K562 (cell line): ENCODE data around the gene CTDSPL2. TPM values are rescaled to one million over a fixed set of nuclear protein-coding genes. Genes with fewer than 3 reads are reported as not detected.

Source experiments
- ATAC-seq: fragments of 200-7000 bp; cut with Tn5 transposase; 3 replicates; pipeline ENCODE4 v1.9.1; 2020; ENCODE audit warnings: moderate library complexity
- BruUV-seq: library from RNA; stranded (reverse); fragments of 400-500 nt; replicated peaks from 2 replicates; lab custom pipeline; 2021; lab: Mats Ljungman, UMichigan
- CTCF ChIA-PET: fragments of 300-600 bp; formaldehyde crosslinking; extraction: SDS; loops from one replicate; lab custom pipeline; 2021; ENCODE audit warnings: low intra/inter-chr PET ratio; lab: Yijun Ruan, JAX
- POLR2A ChIA-PET: fragments of 300-600, 350-650 bp; sonication (Branson Sonifier 250); formaldehyde crosslinking; extraction: SDS; loops from one replicate; lab custom pipeline; 2021; ENCODE audit warnings: antibody characterized with exemption, inconsistent platforms; lab: Yijun Ruan, JAX
- DNase-seq, 4 experiments: peaks; one replicate each; pipeline versions ENCODE4 v3.0.0 to v3.0.0-alpha.2; 2011 to 2018; ENCODE audit warnings: low spot score in 3 of 4, mixed read lengths in 3 of 4; ENCODE audit errors: extremely low read depth in 1 of 4
- FAIRE-seq: peaks from 2 replicates; lab custom pipeline; 2011; peaks lifted over from hg19 to GRCh38; lab: Jason Lieb, UNC
- H2AFZ ChIP-seq: 2 replicates; pipeline ENCODE4 v1.6.0; 2011; ENCODE audit warnings: low read depth, low read length, control low read depth, inconsistent platforms
- H3K27ac ChIP-seq: fragments of 200-600 bp; 3 replicates; pipeline ENCODE4 v1.8.0; 2011; ENCODE audit warnings: low read depth, mild to moderate bottlenecking, control low read depth, inconsistent platforms, low read length, moderate library complexity, mixed read lengths; ENCODE audit errors: extremely low read depth
- H3K27me3 ChIP-seq, 2 experiments: fragments of 300-600 bp in 1 of 2; 2 replicates in 1 of 2; 3 replicates in 1 of 2; pipeline versions ENCODE4 v1.6.0 to v1.8.0; 2011; ENCODE audit warnings: inconsistent platforms in 2 of 2, low read length in 2 of 2, mild to moderate bottlenecking in 1 of 2, mixed read lengths in 1 of 2, moderate library complexity in 1 of 2; ENCODE audit not compliant: control insufficient read depth in 2 of 2, insufficient read depth in 2 of 2
- H3K36me3 ChIP-seq: fragments of 300-600 bp; 3 replicates; pipeline ENCODE4 v1.8.0; 2011; ENCODE audit warnings: mild to moderate bottlenecking, low read length, inconsistent platforms; ENCODE audit not compliant: control insufficient read depth, insufficient read depth
- H3K4me1 ChIP-seq, 2 experiments: fragments of 200-600 bp in 1 of 2; replicated peaks in 1 of 2; 2 replicates in 1 of 2; 3 replicates in 1 of 2; pipeline versions ENCODE4 v1.5.1 to v1.8.0; 2011; ENCODE audit warnings: inconsistent platforms in 2 of 2, low read length in 2 of 2, mild to moderate bottlenecking in 1 of 2, mixed read lengths in 1 of 2, moderate library complexity in 1 of 2; ENCODE audit not compliant: control insufficient read depth in 2 of 2, insufficient read depth in 2 of 2
- H3K4me2 ChIP-seq: 2 replicates; pipeline ENCODE4 v1.6.1; 2011; ENCODE audit warnings: low read length, control low read depth, inconsistent platforms, mixed read lengths; ENCODE audit not compliant: insufficient read depth
- H3K4me3 ChIP-seq: fragments of 200-600 bp; sonication (generic), shearing (Covaris generic); 2 replicates; pipeline ENCODE4 v1.5.1; 2016; ENCODE audit warnings: control low read depth, inconsistent platforms
- H3K79me2 ChIP-seq: fragments of 200-600 bp; 3 replicates; pipeline ENCODE4 v1.8.0; 2011; ENCODE audit warnings: low read length, inconsistent platforms; ENCODE audit not compliant: control insufficient read depth, insufficient read depth
- H3K9ac ChIP-seq, 2 experiments: 2 replicates each; pipeline versions ENCODE4 v1.6.0 to v1.6.1; 2011; ENCODE audit warnings: low read depth in 2 of 2, low read length in 2 of 2, control low read depth in 1 of 2, inconsistent platforms in 1 of 2, mild to moderate bottlenecking in 1 of 2, mixed read lengths in 1 of 2; ENCODE audit not compliant: insufficient read depth in 1 of 2
- H3K9me1 ChIP-seq: one replicate; pipeline ENCODE4 v1.6.0; 2011; ENCODE audit warnings: inconsistent platforms, mild to moderate bottlenecking, low read length, moderate library complexity; ENCODE audit not compliant: control insufficient read depth, insufficient read depth
- H3K9me3 ChIP-seq: replicated peaks from 2 replicates; pipeline ENCODE4 v1.5.1; 2011; ENCODE audit warnings: low read depth, low read length, inconsistent platforms; ENCODE audit not compliant: control insufficient read depth, insufficient read depth
- H4K20me1 ChIP-seq: replicated peaks from 2 replicates; pipeline ENCODE4 v1.6.1; 2011; ENCODE audit warnings: low read length, inconsistent platforms, mixed read lengths; ENCODE audit not compliant: control insufficient read depth, insufficient read depth
- AFF1 ChIP-seq, 2 experiments: fragments of 450-650 bp; IDR thresholded peaks; 2 replicates each; pipeline ENCODE4 v1.6.1; 2018; ENCODE audit warnings: mild to moderate bottlenecking in 2 of 2, low read depth in 1 of 2; ENCODE audit not compliant: partially characterized antibody in 2 of 2
- FOS ChIP-seq: IDR thresholded peaks from 3 replicates; pipeline ENCODE4 v1.6.1; 2011; ENCODE audit not compliant: insufficient read length; ENCODE audit errors: extremely low read depth
- WGBS: fragments of 100-300 bp; shearing (Covaris generic); methylation state at CpG from one replicate; pipeline ENCODE4 v1.1.6; 2016; ENCODE audit warnings: low coverage, mixed read lengths; ENCODE audit not compliant: insufficient coverage; ENCODE audit errors: missing lambda C conversion rate; 5-methylcytosine and 5-hydroxymethylcytosine counted together
- in situ Hi-C: fragments of 300-500 bp; cut with MboI; formaldehyde crosslinking; loops from 4 replicates; pipeline ENCODE4 v1.15.0; 2018; ENCODE audit warnings: inconsistent platforms, mixed read lengths
- intact Hi-C: fragments of 100-400 bp; cut with micrococcal nuclease; formaldehyde crosslinking; loops from 2 replicates; pipeline ENCODE4 v1.14.2; 2022
- polyA plus RNA-seq, 8 experiments: library from polyadenylated mRNA; depleted of rRNA in 4 of 8; stranded (reverse) in 5 of 8; unstranded in 3 of 8; fragments of >200 nt; fragmentation: Nextera tagmentation in 2 of 8; fragmentation: Illumina TruSeq in 1 of 8; extraction: Ambion mirVana in 2 of 8; extraction: Trizol in 1 of 8; gene quantifications; 2 replicates each; pipeline versions ENCODE4 v1.2.1 to v1.2.3, GENCODE V29; 2011 to 2014; ENCODE audit warnings: inconsistent platforms in 1 of 8, missing spikeins in 1 of 8
- total RNA-seq, 7 experiments: library from RNA; depleted of rRNA in 6 of 7; stranded (reverse); fragments of >200 nt in 6 of 7; fragmentation: Illumina TruSeq in 2 of 7; extraction: Trizol in 2 of 7; gene quantifications; 2 replicates each; pipeline versions ENCODE4 v1.2.1 to v1.2.3, GENCODE V29; 2011 to 2021; ENCODE audit warnings: low replicate concordance in 1 of 7

The CTDSPL2 gene
- total and polyA plus RNA-seq, 9 of the 15 experiments (the other 6 are each of a cell fraction or from before 2014, with no cell fraction given): 16.8 to 79.0 (median 53.1) TPM

GRCh38 chr15:44443515-44443914 is 16.1 kb downstream of the CTDSPL2 start:
- Histone ChIP-seq H3K4me2 (no peak overlapping the region), H3K9me1 (no peaks in the 10 kb centered on the region), H2AFZ (no peak overlapping the region), H3K4me1 (peaks cover 6 to 18% of the 10 kb centered on the region in 2 experiments; a peak in 4 of 5 replicates), H4K20me1 (peaks cover 18% of the 10 kb centered on the region; the same call in 1 of the 2 replicates), H3K27me3 (no peaks in the 10 kb centered on the region), H3K9me3 (no peaks in the 10 kb centered on the region), H3K36me3 (peaks cover 21% of the 10 kb centered on the region; the same call in 2 of the 3 replicates), H3K27ac (no peak overlapping the region), H3K9ac (no peak overlapping the region), H3K79me2 (peaks cover 95% of the 10 kb centered on the region), H3K4me3 (no peak overlapping the region)
- WGBS: 88% methylated on average over 3 of the region's 3 CpGs
- TF ChIP-seq AFF1 (IDR thresholded peaks at IDR 0.05; ENCODE audit: low read depth in 1 of 2, partially characterized antibody in 2 of 2) (peak in 1 of 2 experiments; percentile 99), FOS (no peak)
- no TSS peak for BruUV-seq
- DNase-seq (no peak), ATAC-seq (no peak), FAIRE-seq (no peak)
- ChIA-PET CTCF (no interaction called here), POLR2A (interaction anchor here (1.7 to 8.1 kb wide), 2 partner anchors 8 to 14 kb away, joined by 7 to 58 read pairs; partner anchors contain the start of gene CTDSPL2)
- intact Hi-C loops (no loop called here), in situ Hi-C loops (no loop called here)
